Loucy (cell line): ENCODE results near the gene KNDC1.

Experiments
- EZH2phosphoT487 ChIP-seq: fragments of 200-600 bp; IDR thresholded peaks from 2 replicates; pipeline ENCODE4 v1.6.1; 2018; ENCODE audit warnings: antibody characterized with exemption, mild to moderate bottlenecking, moderate library complexity, borderline replicate concordance
- TF ChIP-seq, protein P1 (sequence below): fragments of 200-600 bp; sonication (generic); conservative IDR thresholded peaks from 2 replicates; pipeline ENCODE4 v1.5.1; 2014; ENCODE audit warnings: mild to moderate bottlenecking, antibody characterized with exemption, low read length

DNA sequence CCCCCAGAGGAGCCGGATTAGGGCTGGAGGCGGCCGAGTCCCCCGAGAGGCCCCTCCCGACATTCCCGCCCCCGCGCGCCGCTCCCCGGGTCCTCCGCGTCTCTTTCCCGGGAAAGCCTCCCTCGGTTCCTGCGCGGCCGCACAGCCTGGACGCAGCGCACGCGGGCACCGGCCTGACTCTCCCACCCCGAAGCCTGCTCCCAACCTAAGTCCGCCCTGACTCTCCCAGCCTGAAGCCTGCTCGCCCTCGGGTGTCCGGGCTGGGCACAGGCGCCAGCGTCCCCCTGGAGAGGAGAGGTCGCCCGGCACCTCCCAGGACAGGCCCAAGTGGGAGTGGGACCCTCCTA, 77.2 kb downstream of the KNDC1 start:
- TF ChIP-seq, protein P1, sequence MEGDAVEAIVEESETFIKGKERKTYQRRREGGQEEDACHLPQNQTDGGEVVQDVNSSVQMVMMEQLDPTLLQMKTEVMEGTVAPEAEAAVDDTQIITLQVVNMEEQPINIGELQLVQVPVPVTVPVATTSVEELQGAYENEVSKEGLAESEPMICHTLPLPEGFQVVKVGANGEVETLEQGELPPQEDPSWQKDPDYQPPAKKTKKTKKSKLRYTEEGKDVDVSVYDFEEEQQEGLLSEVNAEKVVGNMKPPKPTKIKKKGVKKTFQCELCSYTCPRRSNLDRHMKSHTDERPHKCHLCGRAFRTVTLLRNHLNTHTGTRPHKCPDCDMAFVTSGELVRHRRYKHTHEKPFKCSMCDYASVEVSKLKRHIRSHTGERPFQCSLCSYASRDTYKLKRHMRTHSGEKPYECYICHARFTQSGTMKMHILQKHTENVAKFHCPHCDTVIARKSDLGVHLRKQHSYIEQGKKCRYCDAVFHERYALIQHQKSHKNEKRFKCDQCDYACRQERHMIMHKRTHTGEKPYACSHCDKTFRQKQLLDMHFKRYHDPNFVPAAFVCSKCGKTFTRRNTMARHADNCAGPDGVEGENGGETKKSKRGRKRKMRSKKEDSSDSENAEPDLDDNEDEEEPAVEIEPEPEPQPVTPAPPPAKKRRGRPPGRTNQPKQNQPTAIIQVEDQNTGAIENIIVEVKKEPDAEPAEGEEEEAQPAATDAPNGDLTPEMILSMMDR = no peak
- no peak for TF ChIP-seq EZH2phosphoT487
